NT2/D1 (cell line): Measurements from ENCODE around the gene SLC4A1.

ENCODE experiments used
- SUZ12 ChIP-seq: IDR thresholded peaks from 2 replicates; pipeline ENCODE4 v1.6.1; 2011; ENCODE audit not compliant: insufficient read length, insufficient read depth; ENCODE audit errors: extremely low read depth
- ZNF274 ChIP-seq: IDR thresholded peaks from 2 replicates; pipeline ENCODE4 v1.6.1; 2011; ENCODE audit warnings: mild to moderate bottlenecking, low read depth, low read length

- TF ChIP-seq SUZ12 (no peak), ZNF274 (no peak)
Measured at GRCh38 chr17:44262654-44263225, 5.2 kb downstream of the SLC4A1 start.
